EL (cell line): Measurements from ENCODE around the gene BCL11A.

Experiments
- DNase-seq: peaks from one replicate; pipeline ENCODE4 v3.0.0-alpha.2; 2016

BCL11A gene

GRCh38 chr2:60500861-60501260 lies 52.6 kb downstream of the BCL11A start:
- no peak for DNase-seq

GRCh38 chr2:60499651-60500265 lies 53.7 kb downstream of the BCL11A start:
- no peak for DNase-seq

GRCh38 chr2:60498816-60499429 lies 54.5 kb downstream of the BCL11A start:
- DNase-seq = no peak

DNA sequence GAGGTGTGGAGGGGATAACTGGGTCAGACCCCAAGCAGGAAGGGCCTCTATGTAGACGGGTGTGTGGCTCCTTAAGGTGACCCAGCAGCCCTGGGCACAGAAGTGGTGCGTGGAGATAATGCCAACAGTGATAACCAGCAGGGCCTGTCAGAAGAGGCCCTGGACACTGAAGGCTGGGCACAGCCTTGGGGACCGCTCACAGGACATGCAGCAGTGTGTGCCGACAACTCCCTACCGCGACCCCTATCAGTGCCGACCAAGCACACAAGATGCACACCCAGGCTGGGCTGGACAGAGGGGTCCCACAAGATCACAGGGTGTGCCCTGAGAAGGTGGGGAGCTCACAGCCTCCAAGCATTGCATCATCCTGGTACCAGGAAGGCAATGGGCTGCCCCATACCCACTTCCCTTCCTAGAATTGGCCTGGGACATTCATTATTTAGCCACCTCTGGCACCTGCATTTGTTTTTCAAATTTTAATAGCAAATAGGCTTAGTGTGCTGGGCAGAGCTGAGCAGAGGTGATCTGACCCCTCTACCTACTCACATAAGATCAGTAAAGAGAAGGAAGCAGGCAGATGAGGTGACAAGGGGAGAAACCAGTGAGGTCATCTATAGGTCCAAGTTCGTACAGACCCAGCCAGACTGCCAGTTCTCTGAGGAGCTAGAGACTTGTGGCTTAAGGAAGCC lies 55.2 kb downstream of the BCL11A start:
- DNase-seq = no peak

DNA sequence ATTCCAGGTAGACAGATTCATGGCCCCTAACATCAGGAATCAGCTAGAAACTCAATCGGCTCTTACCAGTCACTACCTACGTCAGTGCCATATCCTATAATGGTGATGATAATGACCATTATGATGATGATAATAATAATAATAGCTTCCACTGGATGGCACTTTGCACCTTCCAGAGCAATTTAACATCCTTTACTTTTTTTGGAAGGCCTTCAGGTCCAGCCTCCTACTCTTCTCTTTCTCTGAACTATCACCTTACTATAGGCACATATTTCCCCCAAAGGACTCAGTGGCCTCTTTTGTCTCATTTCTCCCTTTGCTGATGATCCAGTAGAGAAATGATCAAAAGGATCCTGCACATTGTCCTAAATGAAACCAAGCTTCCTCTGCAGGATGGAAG lies 56.0 kb downstream of the BCL11A start:
- DNase-seq = no peak

DNA sequence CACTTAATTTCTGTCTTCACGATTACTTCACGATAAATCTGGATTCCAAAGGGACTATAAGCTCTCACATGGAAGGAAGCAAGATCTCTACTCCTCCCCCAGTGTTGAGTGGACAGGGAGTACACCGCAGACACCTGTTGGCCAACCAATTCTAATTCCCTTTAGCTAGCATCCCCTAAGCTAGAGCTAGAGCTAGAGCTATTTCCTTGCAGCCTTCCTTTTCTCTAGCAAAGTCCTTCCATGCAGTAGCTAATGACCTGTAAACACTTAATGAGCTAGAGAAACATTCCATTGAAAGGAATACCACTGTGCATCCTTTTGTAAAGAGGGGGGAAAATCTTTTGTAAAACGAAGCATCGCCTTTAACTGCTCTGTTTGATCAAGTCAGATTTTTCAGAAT lies 56.5 kb downstream of the BCL11A start:
- DNase-seq = no peak

GRCh38 chr2:60496475-60496874 lies 57.0 kb downstream of the BCL11A start:
- DNase-seq = no peak

DNA sequence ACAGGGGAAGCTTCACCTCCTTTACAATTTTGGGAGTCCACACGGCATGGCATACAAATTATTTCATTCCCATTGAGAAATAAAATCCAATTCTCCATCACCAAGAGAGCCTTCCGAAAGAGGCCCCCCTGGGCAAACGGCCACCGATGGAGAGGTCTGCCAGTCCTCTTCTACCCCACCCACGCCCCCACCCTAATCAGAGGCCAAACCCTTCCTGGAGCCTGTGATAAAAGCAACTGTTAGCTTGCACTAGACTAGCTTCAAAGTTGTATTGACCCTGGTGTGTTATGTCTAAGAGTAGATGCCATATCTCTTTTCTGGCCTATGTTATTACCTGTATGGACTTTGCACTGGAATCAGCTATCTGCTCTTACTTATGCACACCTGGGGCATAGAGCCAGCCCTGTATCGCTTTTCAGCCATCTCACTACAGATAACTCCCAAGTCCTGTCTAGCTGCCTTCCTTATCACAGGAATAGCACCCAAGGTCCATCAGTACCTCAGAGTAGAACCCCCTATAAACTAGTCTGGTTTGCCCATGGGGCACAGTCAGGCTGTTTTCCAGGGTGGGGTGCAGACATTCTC lies 58.3 kb downstream of the BCL11A start:
- no peak for DNase-seq

GRCh38 chr2:60493804-60494387 lies 59.6 kb downstream of the BCL11A start:
- DNase-seq = no peak

DNA sequence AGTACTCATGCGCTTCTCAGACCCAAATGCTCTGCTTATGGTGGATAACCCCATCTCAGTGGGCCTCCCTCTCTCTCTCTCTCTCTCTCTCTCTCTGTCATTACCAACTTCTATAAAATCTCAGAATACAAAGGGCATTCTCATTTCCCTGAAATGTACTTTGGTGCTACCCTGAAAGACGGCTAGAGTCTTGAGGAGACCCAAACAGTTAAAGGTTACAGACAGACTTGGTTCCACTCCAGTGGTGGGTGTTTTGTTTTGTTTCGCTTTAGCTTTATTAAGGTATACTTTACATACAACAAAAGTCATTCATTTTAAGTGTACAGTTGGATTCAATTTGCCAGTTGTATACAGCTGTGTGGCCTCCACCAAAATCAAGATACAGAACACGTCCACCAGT lies 60.9 kb downstream of the BCL11A start:
- DNase-seq = no peak

- DNase-seq = no peak
Observed at GRCh38 chr2:60490848-60491247, 62.6 kb downstream of the BCL11A start.

GRCh38 chr2:60490441-60490840 lies 63.0 kb downstream of the BCL11A start:
- DNase-seq = no peak

DNA sequence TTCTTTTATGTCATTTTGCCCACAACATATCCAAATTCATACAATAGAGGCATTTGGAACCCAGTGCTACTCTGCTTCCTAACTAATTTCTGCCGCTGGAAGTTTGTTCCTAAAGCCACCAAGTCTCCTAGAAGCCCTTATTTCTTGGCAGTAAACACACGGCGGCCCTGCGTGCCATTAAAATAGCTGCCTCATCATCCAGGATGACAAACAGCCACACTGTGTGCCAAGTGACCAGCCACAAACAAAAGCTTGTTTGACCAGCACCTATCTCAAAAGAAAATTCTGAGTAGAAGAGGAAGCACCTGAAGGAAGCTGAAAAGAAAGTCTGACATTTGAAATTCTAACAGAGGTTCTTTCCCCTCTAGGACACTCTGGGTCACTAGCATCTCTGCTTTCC lies 64.2 kb downstream of the BCL11A start:
- no peak for DNase-seq

- DNase-seq = no peak
Observed at GRCh38 chr2:60488291-60488690, 65.2 kb downstream of the BCL11A start.

GRCh38 chr2:60487174-60487573 lies 66.3 kb downstream of the BCL11A start:
- DNase-seq = no peak

GRCh38 chr2:60486551-60486950 lies 66.9 kb downstream of the BCL11A start:
- DNase-seq = no peak

GRCh38 chr2:60486067-60486466 lies 67.4 kb downstream of the BCL11A start:
- no peak for DNase-seq

GRCh38 chr2:60485550-60485949 lies 67.9 kb downstream of the BCL11A start:
- no peak for DNase-seq

GRCh38 chr2:60485055-60485454 lies 68.4 kb downstream of the BCL11A start:
- DNase-seq = peak; percentile 4

- peak; percentile 76 for DNase-seq
Observed at GRCh38 chr2:60484133-60484645, 69.3 kb downstream of the BCL11A start.

- peak; percentile 78 for DNase-seq
Observed at GRCh38 chr2:60483401-60483800, 70.1 kb downstream of the BCL11A start.

DNA sequence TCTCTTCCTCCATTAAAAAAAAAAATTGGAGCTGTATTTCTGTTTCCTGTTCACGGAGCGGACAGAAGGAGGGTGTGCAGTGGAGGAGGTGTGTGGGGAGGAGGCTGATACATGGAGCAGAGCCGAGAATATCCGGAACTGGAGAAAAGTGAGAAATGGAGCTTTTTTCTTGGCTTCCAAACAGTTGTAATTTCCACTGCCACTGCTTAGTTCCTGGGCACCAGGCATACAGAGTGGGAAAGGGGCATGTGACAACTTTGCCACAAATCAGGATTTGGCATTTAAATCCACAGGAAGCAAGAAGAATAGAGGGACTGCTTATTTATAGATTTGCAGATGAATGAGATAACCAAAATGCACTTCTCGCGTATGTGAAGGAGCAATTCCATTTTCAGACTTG lies 71.2 kb downstream of the BCL11A start:
- no peak for DNase-seq

- DNase-seq = no peak
Observed at GRCh38 chr2:60481257-60481656, 72.2 kb downstream of the BCL11A start.
